AG04450 (cell line): ENCODE results near the gene MRGPRD. TPM values are rescaled to one million over a fixed set of nuclear protein-coding genes. Genes with fewer than 3 reads are reported as not detected.

Source experiments
- CTCF ChIA-PET: fragments of 300-600, 350-600 bp; formaldehyde crosslinking; extraction: SDS; loops from one replicate; lab custom pipeline; 2022; ENCODE audit warnings: antibody characterized with exemption, inconsistent platforms; lab: Charles Lee
- POLR2A ChIA-PET: fragments of 350-600 bp; formaldehyde crosslinking; extraction: SDS; loops from one replicate; lab custom pipeline; 2021; ENCODE audit warnings: antibody characterized with exemption, inconsistent platforms; lab: Yijun Ruan, JAX
- DNase-seq: peaks from one replicate; pipeline ENCODE4 v3.0.0-alpha.2; 2011; ENCODE audit warnings: low read depth, low spot score
- H3K27ac ChIP-seq: one replicate; pipeline ENCODE4 v1.5.1; 2012; ENCODE audit warnings: low read depth, low read length, control low read depth
- H3K27me3 ChIP-seq: one replicate; pipeline ENCODE4 v1.6.0; 2012; ENCODE audit warnings: low read length; ENCODE audit not compliant: control insufficient read depth, insufficient read depth
- H3K4me3 ChIP-seq: 2 replicates; pipeline ENCODE4 v1.5.1; 2011; ENCODE audit warnings: mild to moderate bottlenecking, low read depth, low read length, control low read depth
- H3K9me3 ChIP-seq: 2 replicates; pipeline ENCODE4 v1.5.1; 2012; ENCODE audit warnings: low read length; ENCODE audit not compliant: control insufficient read depth, insufficient read depth
- polyA minus RNA-seq: library from RNA; depleted of rRNA, polyadenylated mRNA; stranded (reverse); fragments of >200 nt; gene quantifications from 2 replicates; pipeline ENCODE4 v1.2.3, GENCODE V29; 2011; rRNA and poly(A)+ RNA removed
- polyA plus RNA-seq: library from polyadenylated mRNA; depleted of rRNA; stranded (reverse); fragments of >200 nt; gene quantifications from 2 replicates; pipeline ENCODE4 v1.2.3, GENCODE V29; 2011; rRNA removed
- TF ChIP-seq, protein P1 (sequence below): IDR thresholded peaks from 2 replicates; pipeline ENCODE4 v1.5.1; 2011; ENCODE audit warnings: low read depth, low read length, control low read depth, inconsistent platforms

The MRGPRD gene
- polyA plus RNA-seq (not detected in 2 replicates), polyA minus RNA-seq (not detected in 2 replicates)

GRCh38 chr11:68980776-68981065, at the start of gene MRGPRD:
Gene MRGPRD, minus strand, starts transcription at chr11:68980986. Its CDS starts 0 bp downstream, at chr11:68980986.
- ChIA-PET CTCF (interaction anchor here (1.2 kb wide), 1 partner anchor 109 kb away, joined by 4 read pairs; no protein-coding TSS in a partner anchor), POLR2A (no interaction called here)
- no peaks in the 10 kb centered on the region; the same call in 1 of the 2 replicates for H3K9me3 ChIP-seq
- TF ChIP-seq, protein P1, sequence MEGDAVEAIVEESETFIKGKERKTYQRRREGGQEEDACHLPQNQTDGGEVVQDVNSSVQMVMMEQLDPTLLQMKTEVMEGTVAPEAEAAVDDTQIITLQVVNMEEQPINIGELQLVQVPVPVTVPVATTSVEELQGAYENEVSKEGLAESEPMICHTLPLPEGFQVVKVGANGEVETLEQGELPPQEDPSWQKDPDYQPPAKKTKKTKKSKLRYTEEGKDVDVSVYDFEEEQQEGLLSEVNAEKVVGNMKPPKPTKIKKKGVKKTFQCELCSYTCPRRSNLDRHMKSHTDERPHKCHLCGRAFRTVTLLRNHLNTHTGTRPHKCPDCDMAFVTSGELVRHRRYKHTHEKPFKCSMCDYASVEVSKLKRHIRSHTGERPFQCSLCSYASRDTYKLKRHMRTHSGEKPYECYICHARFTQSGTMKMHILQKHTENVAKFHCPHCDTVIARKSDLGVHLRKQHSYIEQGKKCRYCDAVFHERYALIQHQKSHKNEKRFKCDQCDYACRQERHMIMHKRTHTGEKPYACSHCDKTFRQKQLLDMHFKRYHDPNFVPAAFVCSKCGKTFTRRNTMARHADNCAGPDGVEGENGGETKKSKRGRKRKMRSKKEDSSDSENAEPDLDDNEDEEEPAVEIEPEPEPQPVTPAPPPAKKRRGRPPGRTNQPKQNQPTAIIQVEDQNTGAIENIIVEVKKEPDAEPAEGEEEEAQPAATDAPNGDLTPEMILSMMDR = no peak
- peaks cover 33% of the 10 kb centered on the region for H3K27me3 ChIP-seq
- no peak within 1 kb of the TSS for H3K4me3 ChIP-seq
- H3K27ac ChIP-seq = no peak within 1 kb of the TSS
- no peak for DNase-seq

DNA sequence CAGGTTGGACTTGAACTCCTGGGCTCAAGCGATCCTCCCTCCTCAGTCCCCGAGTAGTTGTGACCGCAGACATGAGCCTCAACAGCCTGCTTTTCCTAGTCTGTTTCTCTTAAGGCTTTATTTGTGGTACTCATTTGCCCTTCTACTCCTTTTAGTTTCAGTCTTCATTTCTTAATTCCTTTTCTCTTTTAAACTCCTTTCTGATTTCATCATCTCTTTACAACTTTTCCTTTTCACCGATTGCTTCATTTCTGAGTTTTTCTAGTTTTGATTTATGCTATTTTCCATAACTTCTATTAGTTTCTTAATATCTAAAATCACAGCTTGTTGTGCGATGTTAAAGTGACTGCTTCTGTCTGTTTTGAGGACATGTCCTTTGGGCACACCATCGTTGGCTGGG, 49.5 kb upstream of the MRGPRD start:
- H3K27ac ChIP-seq = no peak overlapping the region
- CTCF ChIA-PET = interaction anchor here (1.4 to 2.7 kb wide), 2 partner anchors 11 to 14 kb away, joined by 3 to 9 read pairs; no protein-coding TSS in a partner anchor
- no peak for DNase-seq
- H3K4me3 ChIP-seq = no peak overlapping the region
- POLR2A ChIA-PET = no interaction called here
- TF ChIP-seq, protein P1 = no peak
- peaks cover 4% of the 10 kb centered on the region for H3K27me3 ChIP-seq
- H3K9me3 ChIP-seq = no peaks in the 10 kb centered on the region

DNA sequence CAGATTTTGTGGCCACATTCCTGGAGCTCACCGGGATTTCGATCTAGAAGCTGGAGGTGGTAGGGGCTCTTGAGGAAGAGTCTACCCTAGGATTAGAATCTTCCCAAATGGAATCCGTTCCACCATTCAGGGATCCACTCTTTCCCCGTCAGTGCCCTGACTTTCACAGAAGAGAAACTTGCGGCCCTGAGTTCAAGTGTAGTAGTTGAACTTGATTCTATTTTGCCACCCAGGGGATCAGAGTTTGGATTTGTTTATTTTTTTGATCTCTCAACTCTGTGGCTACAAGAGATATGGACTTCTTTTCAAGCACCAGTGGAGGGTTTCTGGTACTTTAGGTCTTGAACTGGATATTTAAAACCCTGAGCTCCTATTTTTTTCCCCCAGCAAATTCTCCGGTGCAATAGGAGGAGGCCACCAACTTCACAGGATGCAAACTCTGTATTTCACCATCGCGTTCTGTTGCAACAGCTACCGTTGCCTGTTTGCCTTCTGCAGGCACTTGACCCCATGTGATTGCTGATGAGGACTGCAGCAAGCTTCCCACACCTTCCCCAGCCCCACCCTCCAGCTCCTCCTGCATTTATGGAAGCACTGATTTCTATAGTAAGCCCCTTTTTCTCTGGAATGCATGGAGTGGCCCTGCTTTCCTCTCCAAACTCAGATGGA, 47.1 kb upstream of the MRGPRD start:
- TF ChIP-seq, protein P1 = no peak
- DNase-seq = no peak
- POLR2A ChIA-PET = interaction anchor here (0.7 to 1.1 kb wide), 2 partner anchors 13 to 14 kb away, joined by 3 read pairs; no protein-coding TSS in a partner anchor
- no peak overlapping the region for H3K4me3 ChIP-seq
- no peaks in the 10 kb centered on the region for H3K9me3 ChIP-seq
- peaks cover 4% of the 10 kb centered on the region for H3K27me3 ChIP-seq
- CTCF ChIA-PET = interaction anchor here (1.2 to 1.6 kb wide), 2 partner anchors 14 to 16 kb away, joined by 4 to 9 read pairs; partner anchors contain the start of gene MRGPRF
- no peak overlapping the region for H3K27ac ChIP-seq

GRCh38 chr11:69024509-69024908, 43.7 kb upstream of the MRGPRD start:
- CTCF ChIA-PET = interaction anchor here (0.6 to 1.8 kb wide), 2 partner anchors 20 to 198 kb away, joined by 3 to 6 read pairs; no protein-coding TSS in a partner anchor
- Histone ChIP-seq H3K27me3 (no peaks in the 10 kb centered on the region), H3K27ac (no peak overlapping the region), H3K9me3 (no peaks in the 10 kb centered on the region), H3K4me3 (no peak overlapping the region)
- TF ChIP-seq, protein P1 = no peak
- DNase-seq = no peak
- POLR2A ChIA-PET = no interaction called here

DNA sequence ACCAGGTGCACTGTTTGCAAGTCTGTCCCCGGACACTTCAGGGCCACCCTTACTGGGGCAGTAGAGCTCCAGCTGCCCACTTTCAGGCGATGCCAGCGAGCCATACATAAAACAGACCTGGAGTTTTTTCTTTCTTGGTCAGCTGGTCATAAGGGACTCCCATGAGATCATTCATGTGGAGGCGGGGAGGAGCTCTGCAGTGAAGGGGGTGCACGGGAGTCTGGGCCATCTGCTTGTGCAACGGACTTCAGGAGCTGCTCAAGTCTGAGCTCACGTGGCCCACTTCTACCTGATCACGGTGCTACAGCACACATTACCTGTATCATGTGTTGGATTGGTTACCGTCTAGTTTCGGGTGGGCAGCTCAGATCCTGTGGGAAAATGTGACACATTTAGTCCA, 41.5 kb upstream of the MRGPRD start:
- Histone ChIP-seq H3K4me3 (no peak overlapping the region), H3K27ac (no peak overlapping the region), H3K27me3 (no peaks in the 10 kb centered on the region), H3K9me3 (no peaks in the 10 kb centered on the region; the same call in none of the 2 replicates)
- DNase-seq = no peak
- TF ChIP-seq, protein P1 = no peak
- ChIA-PET POLR2A (interaction anchor here (0.5 to 1.1 kb wide), 4 partner anchors 9 to 35 kb away, joined by 3 to 6 read pairs (median 4); no protein-coding TSS in a partner anchor), CTCF (interaction anchor here (0.7 kb wide), 1 partner anchor 65 kb away, joined by 3 read pairs; no protein-coding TSS in a partner anchor)
